Left ventricle myocardium inferior (tissue), 1 donor: ENCODE measurements around the gene CNTN1. TPM values are rescaled to one million over a fixed set of nuclear protein-coding genes. Genes with fewer than 3 reads are reported as not detected.
A peak's percentile ranks its signal among the peaks of the same experiment; 100 is the strongest.

ENCODE experiments used
- DNase-seq: peaks from one replicate; pipeline ENCODE4 v3.0.0-alpha.2; 2020
- H3K27ac ChIP-seq: fragments of 200-600 bp; replicated peaks from 2 replicates; pipeline ENCODE4 v1.8.0; 2021
- H3K27me3 ChIP-seq: fragments of 200-600 bp; 2 replicates; pipeline ENCODE4 v1.8.0; 2021; ENCODE audit warnings: low read depth
- H3K36me3 ChIP-seq: fragments of 200-600 bp; 2 replicates; pipeline ENCODE4 v1.8.0; 2021
- H3K4me1 ChIP-seq: fragments of 200-600 bp; 2 replicates; pipeline ENCODE4 v1.8.0; 2021
- H3K4me3 ChIP-seq: fragments of 200-600 bp; 2 replicates; pipeline ENCODE4 v1.8.0; 2021; ENCODE audit warnings: mild to moderate bottlenecking, moderate library complexity
- H3K9me3 ChIP-seq: fragments of 200-600 bp; replicated peaks from 2 replicates; pipeline ENCODE4 v1.8.0; 2021
- CTCF ChIP-seq: fragments of 200-600 bp; IDR thresholded peaks from 2 replicates; pipeline ENCODE4 v1.8.0; 2021; ENCODE audit warnings: antibody characterized with exemption, mild to moderate bottlenecking, borderline replicate concordance
- intact Hi-C: fragments of 100-400 bp; cut with micrococcal nuclease; formaldehyde crosslinking; loops from one replicate; pipeline ENCODE4 v1.11.0; 2022
- total RNA-seq: library from RNA; stranded (reverse); fragmentation: NEBNext Ultra II Directional; extraction: Animal tissue kit (Norgen Biotek cat#: 25700); gene quantifications from one replicate; pipeline ENCODE4 v1.2.1, GENCODE V29; 2021
- donor health status: DM: no; HTN: yes; CAD: no; lungs with severe emphysema.

Gene CNTN1
- total RNA-seq, 1 donor from 2014 or later: 0.11 TPM

- Histone ChIP-seq H3K36me3 (no peaks in the 10 kb centered on the region), H3K27me3 (peaks cover 57% of the 10 kb centered on the region), H3K4me3 (peak overlapping the region; percentile 58), H3K9me3 (no peaks in the 10 kb centered on the region), H3K4me1 (peaks cover 17% of the 10 kb centered on the region), H3K27ac (no peak overlapping the region)
- no peak for DNase-seq
- intact Hi-C loops: no loop called here
- no peak for TF ChIP-seq CTCF
These were observed 1.1 kb downstream of the CNTN1 start for GRCh38 chr12:40693207-40693821.

- Histone ChIP-seq H3K36me3 (no peaks in the 10 kb centered on the region), H3K4me3 (no peak overlapping the region), H3K27me3 (peaks cover 24% of the 10 kb centered on the region), H3K4me1 (peaks cover 9% of the 10 kb centered on the region), H3K27ac (no peak overlapping the region), H3K9me3 (no peaks in the 10 kb centered on the region)
- intact Hi-C loops: no loop called here
- TF ChIP-seq CTCF: no peak
- DNase-seq: no peak
These were observed 5.5 kb downstream of the CNTN1 start for GRCh38 chr12:40697566-40698259.

- intact Hi-C loops: no loop called here
- Histone ChIP-seq H3K9me3 (no peaks in the 10 kb centered on the region), H3K4me1 (no peaks in the 10 kb centered on the region), H3K27ac (no peak overlapping the region), H3K36me3 (no peaks in the 10 kb centered on the region), H3K4me3 (no peak overlapping the region), H3K27me3 (no peaks in the 10 kb centered on the region)
- no peak for DNase-seq
- TF ChIP-seq CTCF: no peak
These were observed 9.5 kb downstream of the CNTN1 start for GRCh38 chr12:40701756-40702155.

GRCh38 chr12:40711121-40711520 lies 18.9 kb downstream of the CNTN1 start:
- no peaks in the 10 kb centered on the region for H3K4me1 ChIP-seq
- H3K27me3 ChIP-seq: no peaks in the 10 kb centered on the region
- no peaks in the 10 kb centered on the region for H3K36me3 ChIP-seq
- no peak overlapping the region for H3K27ac ChIP-seq
- TF ChIP-seq CTCF: no peak
- intact Hi-C loops: no loop called here
- H3K9me3 ChIP-seq: no peaks in the 10 kb centered on the region
- DNase-seq: no peak
- H3K4me3 ChIP-seq: no peak overlapping the region

- intact Hi-C loops: no loop called here
- TF ChIP-seq CTCF: no peak
- no peaks in the 10 kb centered on the region for H3K36me3 ChIP-seq
- H3K4me1 ChIP-seq: no peaks in the 10 kb centered on the region
- no peaks in the 10 kb centered on the region for H3K27me3 ChIP-seq
- no peak overlapping the region for H3K4me3 ChIP-seq
- no peaks in the 10 kb centered on the region for H3K9me3 ChIP-seq
- H3K27ac ChIP-seq: no peak overlapping the region
- DNase-seq: no peak
These were observed 22.4 kb downstream of the CNTN1 start for GRCh38 chr12:40714636-40715035.
